Endothelial cell of umbilical vein (primary cell): Measurements from ENCODE around the gene SPAG16. TPM values are rescaled to one million over a fixed set of nuclear protein-coding genes. Genes with fewer than 3 reads are reported as not detected.

ENCODE experiments used
- BruUV-seq: library from RNA; stranded (reverse); fragments of 400-500 nt; replicated peaks from 2 replicates; lab custom pipeline; 2021; lab: Mats Ljungman, UMichigan
- CTCF ChIA-PET: fragments of 300-600, 350-600 bp; sonication (Branson Sonifier 250); formaldehyde crosslinking; loops from one replicate; lab custom pipeline; 2021; ENCODE audit warnings: antibody characterized with exemption, inconsistent platforms; lab: Charles Lee
- POLR2A ChIA-PET: fragments of 300-600, 350-600 bp; sonication (Branson Sonifier 250); formaldehyde crosslinking; loops from one replicate; lab custom pipeline; 2021; ENCODE audit warnings: antibody characterized with exemption, inconsistent platforms; lab: Charles Lee
- DNase-seq: peaks from one replicate; pipeline ENCODE4 v3.0.0-alpha.2; 2011; ENCODE audit warnings: low read depth, low spot score
- FAIRE-seq: peaks from 2 replicates; lab custom pipeline; 2011; peaks lifted over from hg19 to GRCh38; lab: Jason Lieb, UNC
- H2AFZ ChIP-seq: 2 replicates; pipeline ENCODE4 v1.6.0; 2012; ENCODE audit warnings: low read depth, low read length, control low read depth, inconsistent platforms
- H3K27ac ChIP-seq: 2 replicates; pipeline ENCODE4 v1.5.1; 2011; ENCODE audit warnings: low read depth, mild to moderate bottlenecking, control low read depth, low read length, moderate library complexity; ENCODE audit not compliant: insufficient read depth
- H3K27me3 ChIP-seq, 2 experiments: 2 replicates each; pipeline versions ENCODE4 v1.6.0 to v1.6.1; 2011; ENCODE audit warnings: low read length in 2 of 2, mixed read lengths in 1 of 2; ENCODE audit not compliant: control insufficient read depth in 2 of 2, insufficient read depth in 2 of 2
- H3K36me3 ChIP-seq, 2 experiments: 2 replicates in 1 of 2; 3 replicates in 1 of 2; pipeline ENCODE4 v1.5.1; 2011; ENCODE audit warnings: low read length in 2 of 2, mild to moderate bottlenecking in 1 of 2, moderate library complexity in 1 of 2; ENCODE audit not compliant: control insufficient read depth in 2 of 2, insufficient read depth in 2 of 2; ENCODE audit errors: extremely low read depth in 1 of 2
- H3K4me1 ChIP-seq: 3 replicates; pipeline ENCODE4 v1.5.1; 2011; ENCODE audit warnings: mild to moderate bottlenecking, low read length; ENCODE audit not compliant: control insufficient read depth, insufficient read depth; ENCODE audit errors: extremely low read depth
- H3K4me2 ChIP-seq: 2 replicates; pipeline ENCODE4 v1.6.1; 2011; ENCODE audit warnings: low read length, control low read depth, mixed read lengths; ENCODE audit not compliant: insufficient read depth
- H3K4me3 ChIP-seq, 3 experiments: fragments of 200-600 bp in 1 of 3; sonication (generic), shearing (Covaris generic) in 1 of 3; replicated peaks in 1 of 3; 2 replicates each; pipeline ENCODE4 v1.5.1; 2011 to 2016; ENCODE audit warnings: control low read depth in 3 of 3, low read length in 3 of 3, mild to moderate bottlenecking in 2 of 3, inconsistent platforms in 1 of 3, low read depth in 1 of 3, moderate library complexity in 1 of 3; ENCODE audit not compliant: insufficient read depth in 1 of 3
- H3K79me2 ChIP-seq: 2 replicates; pipeline ENCODE4 v1.6.0; 2012; ENCODE audit warnings: low read length, inconsistent platforms; ENCODE audit not compliant: control insufficient read depth, insufficient read depth
- H3K9ac ChIP-seq: replicated peaks from 2 replicates; pipeline ENCODE3; 2011; ENCODE audit warnings: low read length, control low read depth; ENCODE audit not compliant: insufficient read depth; ENCODE audit errors: extremely low read depth
- H3K9me1 ChIP-seq: replicated peaks from 3 replicates; pipeline ENCODE4 v1.6.0; 2011; ENCODE audit warnings: mild to moderate bottlenecking, low read length; ENCODE audit not compliant: control insufficient read depth, insufficient read depth; ENCODE audit errors: extremely low read depth
- H3K9me3 ChIP-seq: replicated peaks from 2 replicates; pipeline ENCODE4 v1.5.1; 2012; ENCODE audit warnings: low read length, inconsistent platforms; ENCODE audit not compliant: control insufficient read depth, insufficient read depth
- H4K20me1 ChIP-seq: replicated peaks from 2 replicates; pipeline ENCODE3; 2011; ENCODE audit warnings: mild to moderate bottlenecking, low read length; ENCODE audit not compliant: control insufficient read depth, insufficient read depth; ENCODE audit errors: extremely low read depth
- EZH2 ChIP-seq: IDR thresholded peaks from 2 replicates; pipeline ENCODE4 v1.6.1; 2012; ENCODE audit warnings: borderline replicate concordance, low read depth, mild to moderate bottlenecking, moderate library complexity, low read length, inconsistent platforms; ENCODE audit not compliant: severe bottlenecking
- FOS ChIP-seq: IDR thresholded peaks from 2 replicates; pipeline ENCODE4 v1.6.1; 2011; ENCODE audit warnings: mild to moderate bottlenecking, low read length, moderate library complexity, borderline replicate concordance; ENCODE audit not compliant: insufficient read depth
- GATA2 ChIP-seq: IDR thresholded peaks from 2 replicates; pipeline ENCODE4 v1.7.0; 2011; ENCODE audit warnings: low read depth, mild to moderate bottlenecking, moderate library complexity, mixed read lengths, low read length; ENCODE audit not compliant: insufficient read length, insufficient read depth
- JUN ChIP-seq: IDR thresholded peaks from 2 replicates; pipeline ENCODE4 v1.6.1; 2011; ENCODE audit warnings: borderline replicate concordance, low read depth; ENCODE audit not compliant: insufficient read length, insufficient read depth
- MYC ChIP-seq: IDR thresholded peaks from one replicate; pipeline ENCODE4 v1.6.1; 2011; ENCODE audit warnings: mild to moderate bottlenecking, low read depth, low read length
- POLR2A ChIP-seq: IDR thresholded peaks from 2 replicates; pipeline ENCODE4 v1.6.1; 2012; ENCODE audit warnings: low read depth, mild to moderate bottlenecking, control low read depth, low read length
- POLR2AphosphoS5 ChIP-seq: IDR thresholded peaks from 2 replicates; pipeline ENCODE4 v1.6.1; 2012; ENCODE audit warnings: low read depth, mild to moderate bottlenecking, control low read depth, low read length, moderate library complexity; ENCODE audit not compliant: insufficient read depth
- dilution Hi-C: fragments of 300-500 bp; cut with MboI; formaldehyde crosslinking; loops from one replicate; pipeline ENCODE4 v1.15.0; 2019; ENCODE audit warnings: low sequenced_read_pairs; ENCODE audit not compliant: extremely low pct_ligation_motif_present
- intact Hi-C: fragments of 100-400 bp; cut with micrococcal nuclease; formaldehyde crosslinking; loops from one replicate; pipeline ENCODE4 v1.10.0; 2022
- polyA plus RNA-seq, 4 experiments: library from polyadenylated mRNA; depleted of rRNA in 3 of 4; stranded (reverse) in 3 of 4; unstranded in 1 of 4; fragments of >200 nt; gene quantifications; 2 replicates each; pipeline versions ENCODE4 v1.2.1 to v1.2.3, GENCODE V29; 2011 to 2012; ENCODE audit warnings: missing spikeins in 1 of 4
- total RNA-seq: library from RNA; stranded (reverse); gene quantifications from 2 replicates; pipeline ENCODE4 v1.2.3, GENCODE V29; 2021
- TF ChIP-seq, protein P1 (sequence below), 2 donors: IDR thresholded peaks; 1 replicate in 1 of 2; 2 replicates in 1 of 2; pipeline ENCODE4 v1.5.1; 2011; ENCODE audit warnings: low read length in 2 of 2, mild to moderate bottlenecking in 2 of 2, moderate library complexity in 2 of 2, control low read depth in 1 of 2, inconsistent platforms in 1 of 2, low read depth in 1 of 2; ENCODE audit not compliant: insufficient read depth in 1 of 2; ENCODE audit errors: extremely low read depth in 1 of 2
- TF ChIP-seq, protein P2 (sequence below): IDR thresholded peaks from 2 replicates; pipeline ENCODE4 v1.6.1; 2011; ENCODE audit not compliant: insufficient read depth, insufficient read length

Gene SPAG16
- total and polyA plus RNA-seq, 2 donors (not counting 3 experiments of a cell fraction or from before 2014, with no cell fraction given): 4.0 to 7.7 TPM

DNA sequence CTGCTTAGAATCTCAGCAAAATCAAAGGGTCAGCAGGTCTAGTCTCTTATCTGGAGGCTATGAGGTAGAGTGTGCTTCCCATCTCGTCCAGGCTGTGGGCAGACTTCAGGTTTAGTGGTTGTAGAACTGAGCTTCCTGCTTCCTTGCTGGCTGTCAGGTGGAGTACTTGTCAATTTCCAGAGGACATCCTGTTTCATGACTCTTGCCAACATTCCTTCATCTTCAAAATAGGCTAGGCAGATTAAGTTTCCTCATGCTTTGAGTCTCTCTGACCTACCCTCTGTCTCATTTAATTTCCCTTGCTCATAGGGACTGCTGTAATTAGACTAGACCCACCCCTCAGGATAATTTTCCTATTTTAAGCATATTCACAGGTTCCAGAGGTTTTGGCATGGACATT lies 562.6 kb downstream of the SPAG16 start:
- no peaks in the 10 kb centered on the region for H3K9me3 ChIP-seq
- dilution Hi-C loops (no loop called here), intact Hi-C loops (no loop called here)
- no peaks in the 10 kb centered on the region for H3K36me3 ChIP-seq
- no peak overlapping the region for H3K4me3 ChIP-seq
- no peaks in the 10 kb centered on the region for H3K79me2 ChIP-seq
- no peak overlapping the region for H3K4me2 ChIP-seq
- H2AFZ ChIP-seq: no peak overlapping the region
- FAIRE-seq (no peak), DNase-seq (no peak)
- H3K9me1 ChIP-seq: no peaks in the 10 kb centered on the region
- POLR2A ChIA-PET: no interaction called here
- H3K4me1 ChIP-seq: no peaks in the 10 kb centered on the region
- TF ChIP-seq FOS: no peak
- TF ChIP-seq, protein P1, sequence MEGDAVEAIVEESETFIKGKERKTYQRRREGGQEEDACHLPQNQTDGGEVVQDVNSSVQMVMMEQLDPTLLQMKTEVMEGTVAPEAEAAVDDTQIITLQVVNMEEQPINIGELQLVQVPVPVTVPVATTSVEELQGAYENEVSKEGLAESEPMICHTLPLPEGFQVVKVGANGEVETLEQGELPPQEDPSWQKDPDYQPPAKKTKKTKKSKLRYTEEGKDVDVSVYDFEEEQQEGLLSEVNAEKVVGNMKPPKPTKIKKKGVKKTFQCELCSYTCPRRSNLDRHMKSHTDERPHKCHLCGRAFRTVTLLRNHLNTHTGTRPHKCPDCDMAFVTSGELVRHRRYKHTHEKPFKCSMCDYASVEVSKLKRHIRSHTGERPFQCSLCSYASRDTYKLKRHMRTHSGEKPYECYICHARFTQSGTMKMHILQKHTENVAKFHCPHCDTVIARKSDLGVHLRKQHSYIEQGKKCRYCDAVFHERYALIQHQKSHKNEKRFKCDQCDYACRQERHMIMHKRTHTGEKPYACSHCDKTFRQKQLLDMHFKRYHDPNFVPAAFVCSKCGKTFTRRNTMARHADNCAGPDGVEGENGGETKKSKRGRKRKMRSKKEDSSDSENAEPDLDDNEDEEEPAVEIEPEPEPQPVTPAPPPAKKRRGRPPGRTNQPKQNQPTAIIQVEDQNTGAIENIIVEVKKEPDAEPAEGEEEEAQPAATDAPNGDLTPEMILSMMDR (IDR thresholded peaks at IDR 0.05; ENCODE audit: extremely low read depth in 1 of 2, insufficient read depth in 1 of 2, low read depth in 1 of 2, low read length in 2 of 2): no peak
- TF ChIP-seq POLR2A: no peak
- no peaks in the 10 kb centered on the region for H3K27me3 ChIP-seq
- H3K27ac ChIP-seq: no peak overlapping the region
- no peaks in the 10 kb centered on the region for H4K20me1 ChIP-seq
- BruUV-seq: no TSS peak
- CTCF ChIA-PET: no interaction called here
- no peak overlapping the region for H3K9ac ChIP-seq

DNA sequence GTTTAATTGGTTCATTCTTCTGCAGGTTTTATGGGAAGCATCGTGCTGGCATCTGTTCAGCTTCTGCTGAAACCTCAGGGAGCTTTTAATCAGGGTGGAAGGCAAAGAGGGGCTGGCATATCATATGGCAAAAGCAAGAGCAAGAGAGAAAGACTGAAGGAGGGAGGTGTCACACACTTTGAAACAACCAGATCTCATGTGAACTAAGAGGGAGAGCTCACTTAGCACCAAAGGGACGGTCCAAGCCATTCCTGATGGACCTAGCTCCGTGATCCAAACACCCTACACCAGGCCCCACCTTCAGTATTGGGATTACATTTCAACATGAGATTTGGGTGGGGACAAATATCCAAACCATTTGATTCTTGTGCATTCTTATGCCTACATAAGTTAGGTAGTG lies 563.1 kb downstream of the SPAG16 start:
- H3K36me3 ChIP-seq: no peaks in the 10 kb centered on the region
- no peaks in the 10 kb centered on the region for H3K27me3 ChIP-seq
- no peaks in the 10 kb centered on the region for H3K9me1 ChIP-seq
- intact Hi-C loops: no loop called here
- no peak overlapping the region for H2AFZ ChIP-seq
- CTCF ChIA-PET: no interaction called here
- H4K20me1 ChIP-seq: no peaks in the 10 kb centered on the region
- no peak overlapping the region for H3K4me3 ChIP-seq
- POLR2A ChIA-PET: no interaction called here
- no TSS peak for BruUV-seq
- H3K4me2 ChIP-seq: no peak overlapping the region
- H3K4me1 ChIP-seq: no peaks in the 10 kb centered on the region
- TF ChIP-seq POLR2A (no peak), EZH2 (no peak), FOS (no peak), MYC (no peak), GATA2 (no peak), POLR2AphosphoS5 (no peak), JUN (no peak)
- TF ChIP-seq, protein P1 (IDR thresholded peaks at IDR 0.05; ENCODE audit: extremely low read depth in 1 of 2, insufficient read depth in 1 of 2, low read depth in 1 of 2, low read length in 2 of 2): no peak
- TF ChIP-seq, protein P2, sequence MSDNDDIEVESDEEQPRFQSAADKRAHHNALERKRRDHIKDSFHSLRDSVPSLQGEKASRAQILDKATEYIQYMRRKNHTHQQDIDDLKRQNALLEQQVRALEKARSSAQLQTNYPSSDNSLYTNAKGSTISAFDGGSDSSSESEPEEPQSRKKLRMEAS: no peak
- H3K79me2 ChIP-seq: no peaks in the 10 kb centered on the region
- FAIRE-seq: no peak
- no peaks in the 10 kb centered on the region for H3K9me3 ChIP-seq
- no peak for DNase-seq
- H3K27ac ChIP-seq: no peak overlapping the region
- no peak overlapping the region for H3K9ac ChIP-seq
- dilution Hi-C loops: no loop called here
